GM12865 (cell line): ENCODE results near the gene CDX2.

ENCODE experiments used
- DNase-seq: peaks from one replicate; pipeline ENCODE4 v3.0.0; 2010; ENCODE audit warnings: low read depth
- H3K4me3 ChIP-seq: 2 replicates; pipeline ENCODE4 v1.5.1; 2011; ENCODE audit warnings: mild to moderate bottlenecking, low read depth, low read length, control low read depth
- CTCF ChIP-seq: IDR thresholded peaks from 2 replicates; pipeline ENCODE4 v1.5.1; 2011; ENCODE audit warnings: low read length, control low read depth, low read depth, inconsistent platforms; ENCODE audit not compliant: insufficient read depth; ENCODE audit errors: missing control alignments

The CDX2 gene

GRCh38 chr13:28002886-28003698 lies 34.0 kb upstream of the CDX2 start:
- no peak for DNase-seq
- TF ChIP-seq CTCF = no peak
- no peak overlapping the region for H3K4me3 ChIP-seq

- TF ChIP-seq CTCF = no peak
- DNase-seq = no peak
- no peak overlapping the region for H3K4me3 ChIP-seq
Measured at GRCh38 chr13:28001837-28002473, 32.8 kb upstream of the CDX2 start.

GRCh38 chr13:28001049-28001448 lies 31.9 kb upstream of the CDX2 start:
- H3K4me3 ChIP-seq = no peak overlapping the region
- DNase-seq = no peak
- TF ChIP-seq CTCF = no peak

GRCh38 chr13:28000567-28000966 lies 31.5 kb upstream of the CDX2 start:
- no peak for TF ChIP-seq CTCF
- H3K4me3 ChIP-seq = no peak overlapping the region
- no peak for DNase-seq

DNA sequence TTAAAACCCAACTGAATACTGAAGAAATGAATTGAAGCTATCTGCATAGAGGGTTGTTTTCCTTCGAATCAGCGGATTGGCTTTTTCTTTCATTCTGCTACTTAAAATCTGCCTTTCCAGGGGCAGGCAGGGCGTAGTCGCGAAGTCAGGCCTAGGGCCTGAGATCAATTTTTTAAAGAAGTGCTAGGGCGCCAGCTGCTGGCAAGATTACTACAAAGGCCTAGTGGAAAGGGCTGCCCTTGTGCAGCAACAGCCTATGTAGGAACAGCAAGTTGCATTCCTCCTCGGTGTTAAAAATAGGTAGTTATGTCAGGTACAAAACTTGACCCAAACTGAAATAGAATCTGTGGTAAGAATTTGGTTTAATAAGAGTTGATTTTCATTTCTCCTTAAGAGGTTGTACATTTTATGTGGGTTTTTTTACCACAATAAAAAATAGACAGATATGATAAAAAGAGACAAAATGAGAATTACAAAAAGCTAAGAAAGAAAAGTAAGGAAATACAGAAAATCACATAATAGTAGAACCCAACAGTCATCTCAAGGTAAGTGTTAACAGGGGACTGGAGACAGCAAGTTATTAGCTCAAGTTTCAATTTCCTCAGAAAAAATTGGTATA lies 28.9 kb upstream of the CDX2 start:
- DNase-seq = peak; percentile 70
- TF ChIP-seq CTCF = peak; percentile 61
- no peak overlapping the region for H3K4me3 ChIP-seq

DNA sequence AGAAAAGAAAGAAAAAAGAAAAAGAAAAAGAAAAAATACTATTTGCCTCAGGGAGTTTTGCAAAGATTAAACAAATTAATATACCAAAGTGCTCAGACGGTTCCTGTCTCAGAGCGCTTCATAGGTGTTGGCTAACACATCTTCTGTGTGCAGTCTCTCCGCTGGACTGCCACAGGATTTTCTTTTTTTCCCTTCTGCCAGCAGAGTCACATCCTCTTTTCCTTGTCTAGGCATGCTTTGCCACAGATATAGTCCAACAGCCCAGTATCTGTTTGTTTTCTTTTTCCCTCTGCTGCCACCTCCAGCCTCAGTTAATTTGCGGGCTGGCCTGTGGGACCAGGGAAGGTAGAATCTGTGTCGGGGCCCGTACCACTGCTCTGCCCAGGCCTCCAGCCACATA lies 22.8 kb upstream of the CDX2 start:
- TF ChIP-seq CTCF = no peak
- DNase-seq = no peak
- no peak overlapping the region for H3K4me3 ChIP-seq
